ENCODE results near the gene DOLK. TPM values are rescaled to one million over a fixed set of nuclear protein-coding genes. Genes with fewer than 3 reads are reported as not detected.

Gene DOLK
- polyA plus RNA-seq, 1 donor from 2014 or later, result 11.3 TPM

DNA sequence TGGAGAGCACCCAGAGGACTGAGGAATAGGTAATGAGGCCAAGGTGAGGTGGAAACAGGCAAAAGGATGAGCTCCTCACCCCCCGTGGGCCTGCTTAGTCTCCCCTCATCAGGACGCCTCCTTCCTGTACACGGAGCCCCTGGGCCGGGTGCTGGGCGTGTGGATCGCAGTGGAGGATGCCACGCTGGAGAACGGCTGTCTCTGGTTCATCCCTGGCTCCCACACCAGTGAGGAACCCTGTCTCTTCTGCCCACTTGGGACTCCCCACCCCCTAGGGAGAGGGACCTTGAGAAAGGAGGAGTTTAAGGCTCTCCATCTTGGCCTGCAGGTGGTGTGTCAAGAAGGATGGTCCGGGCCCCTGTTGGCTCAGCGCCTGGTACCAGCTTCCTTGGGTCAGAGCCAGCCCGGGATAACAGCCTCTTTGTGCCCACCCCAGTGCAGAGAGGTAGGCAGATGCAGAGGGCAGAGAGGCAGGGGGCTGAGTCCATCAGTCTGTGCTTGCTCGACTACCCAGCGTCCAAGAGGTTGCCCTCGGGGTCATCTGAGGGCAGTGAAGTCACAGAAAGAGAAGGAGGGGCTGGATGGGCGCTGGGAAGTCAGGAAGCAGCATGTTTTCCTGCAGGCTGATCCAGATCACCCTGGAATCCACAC lies 7.0 kb downstream of the DOLK start:
- TF ChIP-seq, protein P1, sequence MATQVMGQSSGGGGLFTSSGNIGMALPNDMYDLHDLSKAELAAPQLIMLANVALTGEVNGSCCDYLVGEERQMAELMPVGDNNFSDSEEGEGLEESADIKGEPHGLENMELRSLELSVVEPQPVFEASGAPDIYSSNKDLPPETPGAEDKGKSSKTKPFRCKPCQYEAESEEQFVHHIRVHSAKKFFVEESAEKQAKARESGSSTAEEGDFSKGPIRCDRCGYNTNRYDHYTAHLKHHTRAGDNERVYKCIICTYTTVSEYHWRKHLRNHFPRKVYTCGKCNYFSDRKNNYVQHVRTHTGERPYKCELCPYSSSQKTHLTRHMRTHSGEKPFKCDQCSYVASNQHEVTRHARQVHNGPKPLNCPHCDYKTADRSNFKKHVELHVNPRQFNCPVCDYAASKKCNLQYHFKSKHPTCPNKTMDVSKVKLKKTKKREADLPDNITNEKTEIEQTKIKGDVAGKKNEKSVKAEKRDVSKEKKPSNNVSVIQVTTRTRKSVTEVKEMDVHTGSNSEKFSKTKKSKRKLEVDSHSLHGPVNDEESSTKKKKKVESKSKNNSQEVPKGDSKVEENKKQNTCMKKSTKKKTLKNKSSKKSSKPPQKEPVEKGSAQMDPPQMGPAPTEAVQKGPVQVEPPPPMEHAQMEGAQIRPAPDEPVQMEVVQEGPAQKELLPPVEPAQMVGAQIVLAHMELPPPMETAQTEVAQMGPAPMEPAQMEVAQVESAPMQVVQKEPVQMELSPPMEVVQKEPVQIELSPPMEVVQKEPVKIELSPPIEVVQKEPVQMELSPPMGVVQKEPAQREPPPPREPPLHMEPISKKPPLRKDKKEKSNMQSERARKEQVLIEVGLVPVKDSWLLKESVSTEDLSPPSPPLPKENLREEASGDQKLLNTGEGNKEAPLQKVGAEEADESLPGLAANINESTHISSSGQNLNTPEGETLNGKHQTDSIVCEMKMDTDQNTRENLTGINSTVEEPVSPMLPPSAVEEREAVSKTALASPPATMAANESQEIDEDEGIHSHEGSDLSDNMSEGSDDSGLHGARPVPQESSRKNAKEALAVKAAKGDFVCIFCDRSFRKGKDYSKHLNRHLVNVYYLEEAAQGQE (IDR thresholded peaks at IDR 0.05; ENCODE audit: borderline replicate concordance), result no peak
- TF ChIP-seq RAD21 (conservative IDR thresholded peaks at IDR 0.05) (no peak), EP300 (conservative IDR thresholded peaks at IDR 0.05; ENCODE audit: poor library complexity, severe bottlenecking) (no peak), MXI1 (conservative IDR thresholded peaks at IDR 0.05; ENCODE audit: poor library complexity, severe bottlenecking) (no peak), SMC3 (conservative IDR thresholded peaks at IDR 0.05; ENCODE audit: poor library complexity) (no peak), TAF1 (IDR thresholded peaks at IDR 0.05; ENCODE audit: low read depth) (no peak), EZH2 (IDR thresholded peaks at IDR 0.05; ENCODE audit: borderline replicate concordance, insufficient read depth, low read length, poor library complexity, severe bottlenecking) (no peak)
- TF ChIP-seq, protein P2, sequence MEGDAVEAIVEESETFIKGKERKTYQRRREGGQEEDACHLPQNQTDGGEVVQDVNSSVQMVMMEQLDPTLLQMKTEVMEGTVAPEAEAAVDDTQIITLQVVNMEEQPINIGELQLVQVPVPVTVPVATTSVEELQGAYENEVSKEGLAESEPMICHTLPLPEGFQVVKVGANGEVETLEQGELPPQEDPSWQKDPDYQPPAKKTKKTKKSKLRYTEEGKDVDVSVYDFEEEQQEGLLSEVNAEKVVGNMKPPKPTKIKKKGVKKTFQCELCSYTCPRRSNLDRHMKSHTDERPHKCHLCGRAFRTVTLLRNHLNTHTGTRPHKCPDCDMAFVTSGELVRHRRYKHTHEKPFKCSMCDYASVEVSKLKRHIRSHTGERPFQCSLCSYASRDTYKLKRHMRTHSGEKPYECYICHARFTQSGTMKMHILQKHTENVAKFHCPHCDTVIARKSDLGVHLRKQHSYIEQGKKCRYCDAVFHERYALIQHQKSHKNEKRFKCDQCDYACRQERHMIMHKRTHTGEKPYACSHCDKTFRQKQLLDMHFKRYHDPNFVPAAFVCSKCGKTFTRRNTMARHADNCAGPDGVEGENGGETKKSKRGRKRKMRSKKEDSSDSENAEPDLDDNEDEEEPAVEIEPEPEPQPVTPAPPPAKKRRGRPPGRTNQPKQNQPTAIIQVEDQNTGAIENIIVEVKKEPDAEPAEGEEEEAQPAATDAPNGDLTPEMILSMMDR (IDR thresholded peaks at IDR 0.05; ENCODE audit: poor library complexity, severe bottlenecking), result no peak
- Histone ChIP-seq H3K36me3 (ENCODE audit: insufficient read depth, low read length) (no peaks in the 10 kb centered on the region), H3K9ac (ENCODE audit: low read length) (no peak overlapping the region), H4K20me1 (ENCODE audit: insufficient read depth) (no peaks in the 10 kb centered on the region), H3K4me3 (ENCODE audit: low read length) (no peak overlapping the region), H3F3A (ENCODE audit: insufficient read depth, low read length, poor library complexity, severe bottlenecking) (no peaks in the 10 kb centered on the region), H3K9me2 (ENCODE audit: insufficient read depth, low read length) (no peaks in the 10 kb centered on the region), H3K9me3 (ENCODE audit: low read length) (no peaks in the 10 kb centered on the region), H3K4me2 (ENCODE audit: low read length) (no peak overlapping the region), H3K79me2 (replicated peaks; ENCODE audit: insufficient read depth, low read length) (no peaks in the 10 kb centered on the region), H3K27me3 (ENCODE audit: insufficient read depth, low read depth, low read length) (no peaks in the 10 kb centered on the region), H2AFZ (ENCODE audit: low read depth, low read length) (no peak overlapping the region), H3K27ac (ENCODE audit: low read length) (no peak overlapping the region)

DNA sequence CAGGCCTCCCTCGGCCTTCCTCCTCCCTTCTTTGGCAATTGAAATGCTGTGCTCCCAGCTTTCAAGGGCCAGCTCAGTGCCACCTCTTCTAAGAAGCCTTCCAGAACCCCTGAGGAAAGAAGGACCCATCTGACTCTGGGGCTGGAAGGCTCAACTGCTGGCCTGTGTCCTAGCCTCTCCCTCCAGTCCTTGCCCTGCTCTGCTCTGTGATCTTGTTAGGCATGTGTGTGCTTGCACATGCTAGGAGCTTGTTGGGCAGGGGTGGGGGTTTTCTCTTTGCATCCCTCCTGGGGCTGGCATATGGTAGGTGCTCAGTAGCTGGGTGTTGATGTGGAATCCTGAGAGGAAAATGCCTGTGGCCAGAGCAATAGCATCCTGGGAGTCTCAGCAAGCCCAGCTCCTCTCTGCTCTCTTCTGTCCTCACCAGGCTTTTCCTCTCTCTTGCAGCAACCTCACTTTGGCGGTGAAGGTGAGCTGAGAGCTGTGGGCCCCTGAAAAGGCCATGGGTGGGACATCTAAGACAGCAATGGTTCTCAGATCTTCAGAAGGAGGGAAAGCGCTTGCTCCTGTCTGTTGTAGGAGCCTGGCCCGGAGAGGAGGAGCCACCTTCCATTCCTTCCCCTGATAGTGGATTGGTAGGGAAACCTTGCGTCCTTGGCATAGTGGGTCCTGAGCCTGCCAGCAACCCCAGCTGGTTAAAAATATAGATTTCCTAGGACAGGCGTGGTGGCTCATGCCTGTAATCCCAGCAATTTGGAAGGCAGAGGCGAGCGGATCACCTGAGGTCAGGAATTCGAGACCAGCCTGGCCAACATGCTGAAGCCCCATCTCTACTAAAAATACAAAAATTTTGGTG lies 9.9 kb downstream of the DOLK start:
- TF ChIP-seq MXI1 (conservative IDR thresholded peaks at IDR 0.05; ENCODE audit: poor library complexity, severe bottlenecking), result no peak
- no peak for TF ChIP-seq TAF1 (IDR thresholded peaks at IDR 0.05; ENCODE audit: low read depth)
- no peak for TF ChIP-seq POLR2AphosphoS5 (IDR thresholded peaks at IDR 0.05)
- TF ChIP-seq, protein P2 (IDR thresholded peaks at IDR 0.05; ENCODE audit: poor library complexity, severe bottlenecking), result no peak
- TF ChIP-seq, protein P1 (IDR thresholded peaks at IDR 0.05; ENCODE audit: borderline replicate concordance), result no peak
- no peak overlapping the region for H3K4me3 ChIP-seq (ENCODE audit: low read length)
- H3K9me2 ChIP-seq (ENCODE audit: insufficient read depth, low read length), result no peaks in the 10 kb centered on the region
- H3K4me2 ChIP-seq (ENCODE audit: low read length), result no peak overlapping the region
- no peaks in the 10 kb centered on the region for H3K27me3 ChIP-seq (ENCODE audit: insufficient read depth, low read depth, low read length)
- no peaks in the 10 kb centered on the region for H3F3A ChIP-seq (ENCODE audit: insufficient read depth, low read length, poor library complexity, severe bottlenecking)
- no peak overlapping the region for H3K9ac ChIP-seq (ENCODE audit: low read length)
- no peaks in the 10 kb centered on the region for H4K20me1 ChIP-seq (ENCODE audit: insufficient read depth)
- no peaks in the 10 kb centered on the region for H3K9me3 ChIP-seq (ENCODE audit: low read length)
- H3K79me2 ChIP-seq (replicated peaks; ENCODE audit: insufficient read depth, low read length), result no peaks in the 10 kb centered on the region
- H3K27ac ChIP-seq (ENCODE audit: low read length), result no peak overlapping the region
- no peaks in the 10 kb centered on the region for H3K36me3 ChIP-seq (ENCODE audit: insufficient read depth, low read length)
- no peak overlapping the region for H2AFZ ChIP-seq (ENCODE audit: low read depth, low read length)
